ENCODE data around the gene PSMF1.
"Not testable (repeated sequence)": the region's sequence is repeated elsewhere in the genome, so short reads cannot be mapped to it uniquely, and the experiment has no call there.

DNA sequence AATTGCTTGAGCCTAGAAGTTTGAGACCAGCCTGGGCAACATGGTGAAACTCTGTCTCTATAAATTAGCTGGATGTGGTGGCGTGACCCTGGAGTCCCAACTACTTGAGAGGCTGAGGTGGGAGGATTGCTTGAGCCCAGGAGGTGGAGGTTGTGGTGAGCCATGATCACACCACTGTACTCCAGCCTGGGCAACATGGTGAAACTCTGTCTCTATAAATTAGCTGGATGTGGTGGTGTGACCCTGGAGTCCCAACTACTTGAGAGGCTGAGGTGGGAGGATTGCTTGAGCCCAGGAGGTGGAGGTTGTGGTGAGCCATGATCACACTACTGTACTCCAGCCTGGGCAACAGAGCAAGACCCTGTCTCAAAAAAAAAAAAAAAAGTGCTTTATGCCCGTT is 31.4 kb downstream of the PSMF1 start:
- not testable (repeated sequence) for TF ChIP-seq CTCF (conservative IDR thresholded peaks at IDR 0.05 in 1 of 2, IDR thresholded peaks at IDR 0.05 in 1 of 2; ENCODE audit: extremely low read depth in 1 of 2, insufficient read depth in 1 of 2, low read depth in 1 of 2, low read length in 2 of 2); EZH2 (IDR thresholded peaks at IDR 0.05; ENCODE audit: borderline replicate concordance, low read length)
